ENCODE measurements around the gene WEE2. TPM values are rescaled to one million over a fixed set of nuclear protein-coding genes. Genes with fewer than 3 reads are reported as not detected.
A peak's percentile ranks its signal among the peaks of the same experiment; 100 is the strongest.

Gene WEE2
- total and polyA plus RNA-seq, 12 donors: 0.12 TPM; not detected in 11

GRCh38 chr7:141675436-141676215 is 32.5 kb upstream of the WEE2 start:
- Histone ChIP-seq H3K9me3 (no peaks in the 10 kb centered on the region), H3K4me1 (peaks cover 0 to 48% (median 11%) of the 10 kb centered on the region in 9 donors), H3K36me3 (peaks cover 0 to 56% (median 0%) of the 10 kb centered on the region in 9 donors), H3K4me3 (no peak overlapping the region), H3K27me3 (no peaks in the 10 kb centered on the region), H3K27ac (peak overlapping the region in 9 of 10 donors; percentile 55 to 88 (median 73))
- intact Hi-C loops (cut with DNase I): no loop called here
- DNase-seq (no peak), ATAC-seq (no peak)
- no peak for TF ChIP-seq CTCF (IDR thresholded peaks at IDR 0.05)
- WGBS, 2 donors: 86 to 87% methylated on average over 6 of the region's 6 CpGs

GRCh38 chr7:141676618-141677017 is 31.5 kb upstream of the WEE2 start:
- intact Hi-C loops (cut with DNase I): no loop called here
- H3K9me3 ChIP-seq: no peaks in the 10 kb centered on the region
- 88 to 95% methylated on average over 3 of the region's 3 CpGs for WGBS, 2 donors
- H3K4me3 ChIP-seq: no peak overlapping the region
- no peak for TF ChIP-seq CTCF (IDR thresholded peaks at IDR 0.05)
- DNase-seq: no peak
- H3K36me3 ChIP-seq: peaks cover 0 to 58% (median 0%) of the 10 kb centered on the region in 9 donors
- peaks cover 0 to 47% (median 11%) of the 10 kb centered on the region in 9 donors for H3K4me1 ChIP-seq
- H3K27me3 ChIP-seq: no peaks in the 10 kb centered on the region
- no peak for ATAC-seq
- H3K27ac ChIP-seq: peak overlapping the region in 1 of 10 donors; percentile 55

- TF ChIP-seq CTCF (IDR thresholded peaks at IDR 0.05): no peak
- Histone ChIP-seq H3K36me3 (peaks cover 0 to 69% (median 6%) of the 10 kb centered on the region in 9 donors), H3K4me1 (peaks cover 0 to 23% (median 2%) of the 10 kb centered on the region in 9 donors), H3K4me3 (no peak overlapping the region), H3K27ac (no peak overlapping the region), H3K9me3 (no peaks in the 10 kb centered on the region), H3K27me3 (no peaks in the 10 kb centered on the region)
- DNase-seq (no peak), ATAC-seq (no peak)
- intact Hi-C loops (cut with DNase I): loop anchor here in 1 of 10 donors (2.0 kb wide), 1 partner anchor 24 kb away; no protein-coding TSS in a partner anchor
Observed at GRCh38 chr7:141679014-141679413, 29.1 kb upstream of the WEE2 start.

GRCh38 chr7:141685285-141686023 is 22.7 kb upstream of the WEE2 start:
- peaks cover 0 to 27% (median 8%) of the 10 kb centered on the region in 9 donors for H3K4me1 ChIP-seq
- peaks cover 0 to 64% (median 19%) of the 10 kb centered on the region in 9 donors for H3K36me3 ChIP-seq
- no peak for TF ChIP-seq CTCF (IDR thresholded peaks at IDR 0.05)
- no peaks in the 10 kb centered on the region for H3K27me3 ChIP-seq
- H3K9me3 ChIP-seq: no peaks in the 10 kb centered on the region
- H3K4me3 ChIP-seq: no peak overlapping the region
- no peak for ATAC-seq
- no peak overlapping the region for H3K27ac ChIP-seq
- intact Hi-C loops (cut with DNase I): no loop called here
- DNase-seq: no peak
- 93 to 94% methylated on average over 27 of the region's 27 CpGs for WGBS, 2 donors

Measured in heart right ventricle (tissue), 16 donors.